ENCODE data around the gene KLHDC7B.

The KLHDC7B gene

DNA sequence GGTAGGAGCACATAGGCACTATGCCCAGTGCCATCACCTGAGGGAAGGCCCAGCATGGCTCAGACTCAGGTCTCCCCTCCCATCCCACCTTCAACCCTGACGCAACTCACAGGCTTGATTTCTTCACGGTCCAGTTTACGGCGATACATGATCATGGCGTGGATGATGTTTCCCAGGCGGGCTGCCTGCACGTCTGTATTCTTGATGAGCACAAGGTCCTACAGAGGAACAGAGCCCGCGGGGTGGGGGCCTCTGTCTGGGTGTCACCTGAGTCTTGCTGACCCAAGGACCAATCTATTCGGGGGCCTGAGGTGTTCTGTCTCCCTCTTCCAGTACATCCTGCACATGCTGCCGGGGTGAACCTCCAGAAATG lies 28.7 kb downstream of the KLHDC7B start:
- DNase-seq, result no peak

DNA sequence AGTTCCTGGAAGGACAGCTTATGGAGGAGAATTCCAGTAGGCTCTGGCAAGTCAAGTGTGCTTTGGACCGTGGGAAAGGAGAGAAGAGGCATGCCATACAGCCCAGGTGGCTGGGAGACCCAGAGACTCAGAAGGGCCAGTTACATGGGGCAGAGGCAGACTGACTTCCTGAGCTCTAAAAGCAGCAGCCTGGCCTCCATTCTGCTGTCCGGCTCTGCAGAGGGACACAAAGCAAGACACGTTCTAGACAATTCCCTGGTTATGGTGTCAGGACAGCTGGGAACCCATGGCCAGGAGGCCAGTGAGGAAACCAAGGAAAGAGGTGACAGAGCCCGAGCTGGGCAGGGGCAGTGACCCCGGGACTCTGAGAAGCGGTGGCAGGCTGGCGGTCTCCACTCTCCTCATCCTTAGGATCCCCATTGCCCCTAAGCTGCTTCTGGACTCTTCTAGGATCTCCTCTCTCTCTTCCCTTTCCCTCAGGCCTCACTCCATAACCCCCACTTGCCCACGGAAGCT lies 29.8 kb downstream of the KLHDC7B start:
- no peak for DNase-seq

DNA sequence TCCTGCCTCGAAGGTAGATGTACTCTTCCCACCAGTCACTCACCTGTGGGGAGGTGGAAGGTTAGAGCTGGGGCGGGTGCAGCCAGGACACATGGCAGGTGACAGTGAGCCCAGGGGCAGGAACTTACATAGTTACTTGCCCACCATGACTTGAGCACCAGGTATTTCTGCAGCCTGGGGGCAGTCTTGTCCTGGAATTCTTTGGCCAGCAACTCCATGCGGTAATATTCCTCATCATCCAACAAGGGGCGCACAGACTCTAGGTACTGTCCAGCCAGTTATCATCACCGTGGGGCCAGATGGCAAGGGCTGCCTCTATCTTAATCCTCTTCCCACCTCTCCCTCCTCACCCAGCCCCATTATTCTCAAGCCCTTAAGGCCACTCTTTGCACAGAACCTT lies 30.4 kb downstream of the KLHDC7B start:
- DNase-seq, result peak; percentile 22

DNA sequence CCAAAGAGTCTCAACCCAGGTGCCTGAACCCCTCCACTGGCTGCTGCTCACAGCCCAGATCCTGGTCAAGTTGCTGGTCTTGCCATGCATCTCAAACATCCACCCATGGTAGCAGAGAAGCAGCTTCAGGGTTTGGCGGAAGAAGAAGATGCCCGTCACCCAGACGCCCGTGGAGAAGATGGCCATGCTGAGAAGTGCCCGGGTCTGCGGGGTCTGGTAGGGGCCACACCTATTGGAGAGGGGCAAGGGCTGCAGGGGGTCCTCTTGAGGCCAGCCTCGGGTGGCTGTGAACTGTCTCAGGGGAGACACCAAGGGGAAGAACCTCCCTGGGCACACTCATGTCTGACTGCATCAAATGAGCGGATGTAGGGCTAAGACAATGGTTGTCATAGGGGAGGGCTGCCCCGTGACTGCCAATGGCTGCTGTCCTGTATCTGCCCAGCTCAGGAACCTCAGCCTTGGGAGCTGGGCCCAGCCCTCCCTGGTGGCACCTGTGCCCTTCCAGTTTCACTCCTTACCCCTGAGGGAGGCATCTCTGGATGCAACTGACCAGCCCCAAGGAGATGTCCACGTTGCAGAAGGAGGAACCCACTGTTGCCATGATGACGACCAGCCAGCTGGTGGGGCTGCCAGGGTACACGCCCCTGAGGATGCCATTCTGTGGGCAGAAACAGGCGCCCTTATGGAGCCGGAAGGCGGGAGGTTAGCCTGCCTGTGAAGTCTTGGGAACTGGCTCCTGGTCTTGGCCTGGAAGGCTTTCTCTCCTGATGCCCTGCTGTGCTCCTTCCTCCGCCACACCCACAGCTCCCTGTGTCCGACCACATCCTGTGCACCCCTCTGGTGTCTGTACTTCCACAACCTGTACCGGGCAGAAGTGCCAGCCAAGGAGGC lies 31.4 kb downstream of the KLHDC7B start:
- DNase-seq, result peak; percentile 30

DNA sequence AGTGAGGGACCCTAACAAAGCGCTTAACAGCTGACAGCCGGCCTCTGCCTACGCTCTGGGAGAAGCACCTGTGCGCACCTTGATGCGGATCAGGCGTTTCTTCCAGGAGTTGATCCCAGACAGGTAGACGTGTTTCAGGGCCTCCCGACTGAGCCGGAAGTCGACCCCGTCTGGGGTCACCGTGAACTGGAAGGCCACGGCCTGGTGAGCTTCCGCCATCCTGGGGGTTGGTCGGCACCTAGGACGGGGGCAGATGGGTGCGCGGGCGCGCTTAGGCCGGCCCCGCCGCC lies 31.9 kb downstream of the KLHDC7B start:
- no peak for DNase-seq

DNA sequence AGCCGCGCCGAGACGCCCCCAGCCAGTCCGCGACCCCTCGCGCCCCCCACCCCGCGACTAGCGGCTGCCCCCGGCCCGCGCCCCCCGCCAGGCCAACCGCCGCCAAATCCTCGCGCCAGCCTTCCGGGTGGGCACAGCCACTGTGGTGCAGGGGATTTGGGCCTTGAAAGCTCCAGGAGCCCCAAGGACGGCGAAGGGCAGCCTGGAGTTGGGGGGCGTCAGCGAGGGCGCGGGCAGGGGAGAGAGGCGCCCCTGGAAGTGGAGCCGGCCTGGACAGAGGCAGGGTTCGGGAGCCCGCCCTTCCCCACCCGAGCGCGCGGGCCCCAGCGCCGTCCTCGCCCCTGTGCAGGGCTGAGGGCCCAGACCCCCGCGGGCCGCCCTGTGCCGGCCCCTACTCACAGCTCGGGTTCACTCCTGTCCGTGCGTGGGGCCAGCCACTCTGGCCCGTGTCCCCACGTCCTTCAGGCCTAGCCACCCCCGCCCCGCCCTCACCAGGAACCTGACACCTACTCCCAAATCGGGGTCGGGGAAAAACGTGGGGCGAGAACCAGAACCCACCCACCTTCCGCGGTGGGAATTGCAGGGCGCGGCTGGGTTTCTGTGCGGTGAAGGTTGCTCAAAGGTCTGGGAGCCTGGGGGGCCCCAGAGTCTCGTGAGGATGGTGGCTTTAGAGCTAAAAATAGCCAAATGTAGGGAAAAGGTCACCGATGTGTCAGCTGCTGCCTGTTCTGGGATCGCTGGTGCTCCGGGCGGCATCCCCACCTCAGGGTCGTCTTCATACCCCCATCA lies 32.5 kb downstream of the KLHDC7B start, which contains the start of gene CPT1B:
CPT1B (minus strand) TSS at position 441 of the 789 bp plus-strand sequence. CDS start 512 bp downstream, outside the sequence.
- DNase-seq, result no peak

DNA sequence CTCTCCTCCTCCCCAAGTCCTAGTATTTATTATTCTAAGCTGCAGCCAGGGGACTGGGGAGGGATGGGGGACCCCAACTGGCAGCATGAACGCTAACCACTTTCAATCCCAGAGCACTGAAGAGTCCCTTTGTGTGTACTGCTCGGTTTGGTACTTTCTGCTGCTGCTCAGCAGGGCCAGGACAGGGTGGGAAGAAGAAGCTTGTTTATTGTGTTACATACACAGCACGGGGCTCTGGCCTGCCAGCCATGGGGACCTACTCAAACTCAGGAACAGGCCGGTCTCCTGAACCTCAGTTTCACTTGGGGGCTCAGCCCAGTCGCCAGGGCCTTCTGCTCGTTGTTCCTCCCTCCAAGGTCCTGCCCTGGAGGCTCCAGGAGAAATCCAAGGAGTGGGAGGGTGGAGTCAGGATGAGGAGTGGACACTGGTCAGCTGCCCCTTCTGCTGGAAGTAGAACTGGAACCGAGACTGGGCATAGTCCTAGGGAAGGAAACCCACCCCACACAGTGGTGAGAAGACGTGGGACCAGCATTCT lies 33.1 kb downstream of the KLHDC7B start:
- no peak for DNase-seq

DNA sequence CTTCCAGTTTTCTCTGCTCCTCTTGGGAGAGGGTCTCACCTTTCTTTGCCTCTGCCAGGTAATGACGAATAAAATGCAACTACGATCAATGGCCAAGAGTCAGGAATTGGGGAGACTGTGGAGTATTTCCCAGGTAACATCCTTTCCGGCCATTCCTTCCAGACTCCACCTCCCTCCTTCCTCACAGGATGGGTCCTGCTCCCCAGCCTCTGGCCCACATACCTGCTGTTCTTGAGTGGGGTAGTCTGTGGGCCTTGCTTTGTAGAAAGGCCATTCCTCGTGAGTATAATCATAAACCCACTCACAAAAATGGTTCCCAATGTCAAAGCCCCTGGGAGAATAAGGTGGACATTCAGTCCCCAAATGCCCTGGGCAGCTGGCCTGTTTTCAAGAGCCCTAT lies 34.1 kb downstream of the KLHDC7B start:
- no peak for DNase-seq

DNA sequence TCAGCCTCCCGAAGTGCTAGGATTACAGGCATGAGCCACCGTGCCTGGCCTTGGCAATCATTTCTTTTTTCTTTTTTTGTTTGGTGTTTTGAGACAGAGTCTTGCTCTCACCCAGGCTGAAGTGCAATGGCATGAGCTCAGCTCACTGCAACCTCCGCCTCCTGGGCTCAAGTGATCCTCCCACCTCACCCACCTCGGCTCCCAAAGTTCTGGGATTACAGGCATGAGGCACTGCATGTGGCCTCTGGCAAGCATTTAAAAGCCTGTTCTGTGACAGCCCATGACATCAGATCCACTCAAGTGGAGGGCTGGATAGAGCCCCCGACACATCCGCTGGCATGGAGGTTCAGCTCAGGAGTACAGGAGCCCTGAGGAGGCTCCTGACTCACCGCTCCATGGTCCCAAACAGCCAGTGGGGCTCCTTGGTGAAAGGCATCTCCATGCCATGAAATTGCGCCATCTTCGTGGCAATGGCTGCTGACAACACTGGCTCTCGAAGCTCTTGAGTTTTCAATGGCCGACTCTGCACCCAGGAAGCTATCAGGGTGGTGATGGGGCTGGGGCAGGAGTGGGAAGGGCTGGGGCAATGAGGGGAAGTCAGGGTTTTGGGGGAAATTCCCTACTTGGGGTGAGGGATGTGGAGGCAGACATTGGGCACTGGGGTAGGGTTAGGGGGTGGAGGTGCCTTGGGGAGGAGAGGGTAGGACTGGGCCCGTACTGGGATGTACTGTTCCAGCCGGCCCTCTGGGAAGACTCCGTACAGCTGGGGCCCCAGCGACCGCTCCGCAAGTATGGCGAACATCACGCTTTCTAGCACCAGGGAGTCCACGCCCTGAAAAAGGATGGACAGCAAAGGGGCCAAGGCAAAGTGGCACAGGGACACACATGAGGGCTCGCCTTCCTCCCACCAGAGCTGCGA lies 35.6 kb downstream of the KLHDC7B start:
- DNase-seq, result peak; percentile 55

DNA sequence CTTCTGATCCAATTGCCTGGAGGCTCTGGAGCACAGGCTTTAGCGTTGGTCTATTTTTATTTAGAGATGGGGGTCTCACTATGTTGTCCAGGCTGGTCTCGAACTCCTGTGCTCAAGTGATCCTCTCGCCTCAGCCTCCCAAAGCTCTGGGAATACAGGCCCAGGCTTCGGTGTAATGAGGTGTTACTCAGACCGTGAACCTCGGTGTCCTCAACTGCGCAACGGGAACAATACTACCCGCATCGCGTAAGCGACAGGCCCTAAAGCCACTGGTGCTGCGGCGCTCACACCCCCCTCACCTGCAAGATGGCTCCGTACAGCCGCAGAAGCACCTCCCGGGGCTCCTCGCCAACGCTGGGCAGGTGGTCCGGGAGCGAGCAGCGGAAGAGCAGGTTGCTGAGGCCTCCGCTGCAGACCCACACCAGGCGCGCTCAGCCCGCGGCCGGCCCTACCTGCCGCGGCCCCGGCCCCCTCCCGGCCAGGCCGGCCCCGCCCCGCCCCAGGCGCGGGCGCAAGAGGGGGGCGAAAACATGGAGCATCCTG lies 36.3 kb downstream of the KLHDC7B start:
- peak; percentile 13 for DNase-seq

DNA sequence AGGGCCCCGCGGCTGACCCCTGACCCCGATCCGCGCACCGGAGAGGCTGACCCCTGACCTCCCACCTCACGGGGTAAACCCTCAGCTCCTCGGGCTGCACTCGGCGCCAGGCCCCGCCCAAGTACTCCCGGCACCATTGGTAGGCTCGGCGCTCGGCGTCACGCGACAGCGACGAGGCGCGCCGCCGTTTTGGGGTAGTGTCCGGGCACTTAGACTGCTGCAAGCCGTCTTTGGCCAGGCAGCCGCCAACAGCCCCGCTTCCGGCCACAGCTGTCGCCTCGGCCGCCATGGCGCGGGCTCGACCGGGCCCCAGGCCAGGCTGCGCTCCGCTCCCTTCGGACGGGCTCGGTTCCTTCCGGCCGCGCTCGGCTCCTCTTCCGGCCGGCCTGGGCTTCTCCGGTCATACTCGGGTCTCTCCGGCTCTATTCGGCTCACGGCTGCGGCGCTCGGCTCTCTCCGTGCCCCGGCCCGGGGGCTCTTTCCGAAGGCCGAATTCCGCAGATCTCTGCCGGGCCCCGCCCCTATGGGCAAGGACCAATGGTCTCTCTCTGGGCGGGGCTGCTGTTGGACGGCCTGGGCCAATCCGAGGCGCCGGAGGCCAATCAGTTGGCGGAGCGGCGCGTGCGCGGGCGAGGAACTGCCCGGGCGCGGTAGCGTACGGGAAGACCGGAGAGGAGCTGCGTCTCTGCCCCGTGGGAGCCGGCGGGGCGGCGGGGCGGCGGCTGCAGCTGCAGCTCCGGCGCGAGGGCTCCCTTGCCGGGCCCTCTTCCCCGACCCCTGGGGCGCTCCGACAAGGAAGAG lies 37.0 kb downstream of the KLHDC7B start, which contains the start of gene CHKB:
CHKB (minus strand) TSS at position 357 of the 801 bp plus-strand sequence; CDS start at position 289, 68 bp downstream.
- DNase-seq, result peak; percentile 99

DNA sequence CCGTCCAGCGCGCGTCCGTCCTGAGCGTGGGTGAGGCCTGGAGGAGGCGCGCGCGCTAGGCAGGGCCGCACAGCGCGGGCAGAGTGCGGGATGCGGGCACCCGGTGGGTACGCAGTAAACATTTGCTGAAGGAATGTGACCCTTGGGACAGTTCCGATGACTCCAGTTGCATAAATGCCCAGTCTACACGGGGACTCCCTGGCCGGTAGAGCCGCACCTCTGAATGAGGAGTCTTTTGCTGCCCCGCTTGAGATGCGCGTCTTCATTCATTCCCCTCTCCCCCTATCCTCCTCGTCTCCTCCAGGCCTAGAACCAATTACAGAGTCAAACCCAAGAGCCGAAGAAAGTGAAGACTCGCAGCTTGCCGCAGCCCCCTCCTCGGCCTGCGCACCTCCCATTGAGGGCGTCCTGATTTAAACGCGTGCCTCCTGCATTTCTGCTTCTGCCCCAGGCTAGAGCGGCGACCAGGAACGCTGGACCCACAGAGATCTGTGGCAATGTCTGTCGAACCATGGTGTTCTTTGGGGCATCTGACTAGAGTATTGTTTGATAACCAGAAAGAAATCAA lies 37.7 kb downstream of the KLHDC7B start:
- no peak for DNase-seq

DNA sequence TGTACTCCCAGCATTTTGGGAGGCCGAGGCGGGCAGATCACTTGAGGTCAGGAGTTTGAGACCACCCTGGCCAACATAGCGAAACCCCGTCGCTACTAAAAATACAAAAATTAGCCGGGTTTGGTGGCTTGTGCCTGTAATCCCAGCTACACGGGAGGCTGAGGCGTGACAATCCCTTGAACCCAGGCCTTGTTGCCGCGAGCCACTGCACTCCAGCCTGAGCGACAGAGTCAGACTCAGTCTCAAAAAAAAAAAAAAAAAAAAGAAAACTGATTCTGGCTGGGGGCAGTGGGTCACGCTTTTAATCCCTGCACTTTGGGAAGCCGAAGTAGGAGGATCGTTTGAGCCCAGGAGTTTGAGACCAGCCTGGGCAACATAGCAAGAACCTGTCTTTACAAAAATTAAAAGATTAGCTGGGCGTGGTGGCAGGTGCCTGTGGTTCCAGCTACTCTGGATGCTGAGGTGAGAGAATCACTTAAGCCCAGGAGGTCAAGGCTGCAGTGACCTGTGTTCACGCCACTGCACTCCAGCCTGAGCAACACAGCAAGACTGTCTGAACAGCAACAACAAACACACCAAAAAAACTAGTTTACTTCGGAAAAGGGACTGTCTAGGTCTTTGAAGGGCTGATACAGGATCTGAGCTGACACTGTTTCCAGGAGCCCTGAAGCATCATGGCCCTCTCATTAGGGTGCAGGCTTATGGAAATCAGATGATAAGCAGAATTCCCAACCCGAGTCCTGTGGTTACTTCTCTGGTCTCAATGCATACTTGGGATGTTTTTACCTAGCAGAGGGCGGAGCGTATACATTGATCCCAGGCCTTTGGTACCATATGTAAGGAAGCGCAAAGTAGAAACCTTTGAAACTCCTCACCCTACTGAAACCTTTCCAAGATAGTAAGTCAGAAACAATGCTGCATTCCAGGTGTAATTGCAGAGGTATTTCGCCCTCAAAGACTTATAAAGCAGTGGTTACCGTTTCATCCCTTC lies 38.7 kb downstream of the KLHDC7B start:
- DNase-seq, result no peak

DNA sequence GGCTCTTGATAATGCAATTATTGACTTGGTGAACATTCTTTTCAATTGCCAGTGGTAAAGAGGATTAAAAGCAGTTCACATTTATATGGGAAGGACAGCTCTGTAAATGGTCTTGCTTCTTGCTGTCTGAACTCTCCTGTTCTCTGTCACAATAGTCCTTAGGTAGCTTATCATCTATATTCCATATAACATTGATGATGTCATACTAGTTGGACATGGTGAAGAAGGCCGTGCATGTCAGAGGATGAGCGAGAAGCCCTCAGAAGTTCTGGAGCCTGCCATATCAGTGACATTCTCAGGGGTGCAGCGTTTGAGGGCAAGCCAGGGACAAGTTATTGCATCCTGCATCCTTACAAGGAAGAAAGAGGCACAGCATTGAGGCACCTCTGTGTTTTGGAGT lies 39.5 kb downstream of the KLHDC7B start:
- no peak for DNase-seq

DNA sequence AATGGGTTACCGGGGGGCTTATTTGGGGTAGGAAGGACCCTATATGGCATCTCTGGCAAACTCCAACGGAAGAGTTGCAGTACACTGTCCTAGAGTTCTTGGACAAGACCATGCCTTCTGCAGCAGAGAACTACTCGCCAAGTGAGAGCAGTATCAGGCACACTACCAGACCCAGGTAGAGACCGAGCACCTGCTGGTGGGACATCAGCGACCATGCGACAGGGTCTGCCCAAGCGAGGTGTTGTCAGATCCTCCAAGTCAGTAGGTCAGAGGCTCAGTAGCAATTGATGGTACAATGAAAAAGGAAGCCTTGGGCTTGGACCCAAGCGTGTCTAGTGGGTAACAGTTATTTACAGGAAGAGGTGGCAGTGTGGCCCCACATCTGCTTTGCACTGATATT lies 40.1 kb downstream of the KLHDC7B start:
- no peak for DNase-seq

DNA sequence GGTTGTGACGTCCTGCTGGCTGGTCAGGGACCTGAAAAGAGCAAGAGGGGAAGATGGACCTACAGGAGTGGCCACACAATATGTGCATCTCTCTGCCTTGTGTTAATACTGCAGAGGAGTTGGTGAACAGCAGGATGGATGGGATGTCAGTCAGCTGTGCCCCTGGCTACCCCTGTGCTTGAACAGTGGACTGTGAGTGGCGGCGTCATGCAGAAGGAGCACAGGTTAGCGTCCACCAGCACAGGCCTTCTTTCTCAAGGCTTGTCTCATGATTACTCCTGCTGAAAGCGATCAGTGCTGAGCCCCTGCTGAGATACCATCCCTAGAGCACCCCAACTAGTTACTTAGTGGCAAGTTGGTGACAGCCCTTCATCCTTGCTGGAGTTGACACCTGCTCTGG lies 40.7 kb downstream of the KLHDC7B start:
- no peak for DNase-seq

DNA sequence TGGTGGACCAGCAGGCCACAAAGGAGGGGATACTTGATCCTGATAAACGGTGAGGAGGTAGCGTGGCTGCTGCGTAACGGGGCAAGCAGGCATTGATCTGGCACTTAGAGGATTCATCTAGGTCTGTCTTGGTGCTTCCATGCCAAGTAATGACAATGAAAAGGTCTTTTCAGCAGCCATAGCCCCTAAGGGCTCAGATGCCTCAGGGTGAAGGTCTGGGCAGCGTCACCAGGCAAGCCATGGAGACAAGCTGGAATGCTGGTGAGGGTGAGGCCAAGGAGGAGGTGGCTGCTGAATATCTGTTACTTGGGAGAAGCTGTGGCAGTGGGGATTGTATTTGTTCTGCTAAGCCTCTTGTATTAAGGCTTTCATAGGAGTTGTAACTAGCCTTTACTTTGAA lies 41.7 kb downstream of the KLHDC7B start:
- no peak for DNase-seq

DNA sequence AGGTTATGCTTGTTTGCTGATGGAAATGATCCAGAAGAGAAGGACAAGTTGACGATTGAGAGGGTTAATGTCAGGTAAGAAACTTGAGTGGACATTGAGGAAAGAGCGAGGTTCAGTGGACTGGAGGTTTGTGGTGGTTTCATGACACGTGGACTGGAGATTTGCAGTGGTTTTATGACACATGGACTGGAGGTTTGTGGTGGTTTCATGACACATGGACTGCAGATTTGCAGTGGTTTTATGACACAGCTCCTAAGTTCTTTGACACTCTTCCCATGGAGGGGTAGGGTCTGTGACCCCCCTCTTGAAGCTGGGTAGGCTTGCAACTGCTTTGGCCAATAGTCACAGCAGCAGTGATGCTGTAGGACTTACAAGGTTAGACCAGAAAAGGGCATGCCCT lies 49.5 kb downstream of the KLHDC7B start:
- no peak for DNase-seq

DNA sequence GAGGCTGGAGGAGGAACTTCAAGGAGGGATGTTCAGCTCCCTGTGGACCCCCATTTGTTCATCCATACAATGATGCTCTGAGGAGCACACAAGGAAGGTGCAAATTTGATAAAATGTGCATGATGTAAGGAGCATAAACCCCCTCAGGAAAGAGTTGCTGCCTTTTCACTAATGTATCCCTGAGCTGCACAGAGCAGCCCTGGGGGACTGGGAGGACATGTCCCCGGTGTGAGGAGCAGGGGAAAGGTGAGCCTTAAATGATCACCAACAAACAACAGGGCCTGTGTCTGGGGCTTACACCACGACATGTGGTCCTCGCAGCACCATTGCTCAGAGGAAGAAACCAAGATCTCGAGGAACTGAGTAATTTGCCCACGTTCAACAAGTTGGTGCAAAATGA lies 51.4 kb downstream of the KLHDC7B start:
- no peak for DNase-seq

All from inflammatory macrophage treated with lipopolysaccharide for 4 hours (primary cell).